NCI-H146 treated with DMSO at 0.1 percent for 48 hours (cell line): ENCODE measurements around the gene FSTL5.

Source experiments
- DNase-seq: peaks from one replicate; lab custom pipeline; 2025; ENCODE audit not compliant: unreplicated experiment; lab: John Stamatoyannopoulos, UW

Gene FSTL5

GRCh38 chr4:161595230-161595771 lies 568.5 kb downstream of the FSTL5 start:
- DNase-seq: no peak

- DNase-seq: no peak
Measured at GRCh38 chr4:161585011-161585410, 578.8 kb downstream of the FSTL5 start.

GRCh38 chr4:161583549-161583948 lies 580.3 kb downstream of the FSTL5 start:
- no peak for DNase-seq

GRCh38 chr4:161581262-161582230 lies 582.3 kb downstream of the FSTL5 start:
- DNase-seq: no peak

- DNase-seq: no peak
Measured at GRCh38 chr4:161577579-161578301, 586.1 kb downstream of the FSTL5 start.

- DNase-seq: no peak
Measured at GRCh38 chr4:161573836-161574235, 590.0 kb downstream of the FSTL5 start.

GRCh38 chr4:161564230-161564834 lies 599.5 kb downstream of the FSTL5 start:
- DNase-seq: no peak

GRCh38 chr4:161555689-161556660 lies 607.8 kb downstream of the FSTL5 start:
- DNase-seq: no peak

GRCh38 chr4:161554372-161554990 lies 609.3 kb downstream of the FSTL5 start:
- DNase-seq: no peak

- no peak for DNase-seq
Measured at GRCh38 chr4:161546902-161547301, 616.9 kb downstream of the FSTL5 start.

GRCh38 chr4:161540265-161540664 lies 623.5 kb downstream of the FSTL5 start:
- DNase-seq: no peak

GRCh38 chr4:161538941-161539340 lies 624.9 kb downstream of the FSTL5 start:
- no peak for DNase-seq

GRCh38 chr4:161530710-161531109 lies 633.1 kb downstream of the FSTL5 start:
- DNase-seq: no peak

GRCh38 chr4:161525121-161525520 lies 638.7 kb downstream of the FSTL5 start:
- no peak for DNase-seq

GRCh38 chr4:161522031-161522430 lies 641.8 kb downstream of the FSTL5 start:
- DNase-seq: peak; percentile 3

GRCh38 chr4:161519611-161520010 lies 644.2 kb downstream of the FSTL5 start:
- no peak for DNase-seq

GRCh38 chr4:161517941-161518340 lies 645.9 kb downstream of the FSTL5 start:
- DNase-seq: no peak

GRCh38 chr4:161505141-161505540 lies 658.7 kb downstream of the FSTL5 start:
- no peak for DNase-seq

- DNase-seq: no peak
Measured at GRCh38 chr4:161498155-161498554, 665.6 kb downstream of the FSTL5 start.

GRCh38 chr4:161486461-161486860 lies 677.3 kb downstream of the FSTL5 start:
- no peak for DNase-seq
